GM18498 (cell line): ENCODE data around the gene MTHFD2.

ENCODE experiments used
- ATAC-seq: cut with Tn5 transposase; IDR thresholded peaks from one replicate; pipeline ENCODE4 v1.9.1; 2021; ENCODE audit warnings: mild to moderate bottlenecking, moderate library complexity; ENCODE audit not compliant: unreplicated experiment

MTHFD2 gene

GRCh38 chr2:74260495-74260894 is 62.1 kb downstream of the MTHFD2 start:
- no peak for ATAC-seq

- no peak for ATAC-seq
These were observed 62.9 kb downstream of the MTHFD2 start for GRCh38 chr2:74261204-74261864.

GRCh38 chr2:74262681-74263080 is 64.3 kb downstream of the MTHFD2 start:
- no peak for ATAC-seq

GRCh38 chr2:74264281-74264680 is 65.9 kb downstream of the MTHFD2 start:
- no peak for ATAC-seq

- no peak for ATAC-seq
These were observed 68.7 kb downstream of the MTHFD2 start for GRCh38 chr2:74267068-74267467.
